Motor neuron (in vitro differentiated cells): ENCODE measurements around the gene NFKBIB. TPM values are rescaled to one million over a fixed set of nuclear protein-coding genes. Genes with fewer than 3 reads are reported as not detected.

Experiments
- ATAC-seq, 8 experiments: fragments of 200-7000 bp; cut with Tn5 transposase; replicated peaks in 6 of 8; 2 replicates each; pipeline ENCODE4 v1.8.0; 2021; ENCODE audit warnings: mild to moderate bottlenecking in 8 of 8, moderate library complexity in 8 of 8
- H3K27ac ChIP-seq, 2 donors: fragments of 250-450 bp; sonication (Bioruptor Pico); 2 replicates each; pipeline ENCODE4 v1.9.0; 2021; ENCODE audit warnings: antibody characterized with exemption in 2 of 2, mild to moderate bottlenecking in 2 of 2, moderate library complexity in 1 of 2
- H3K4me1 ChIP-seq, 2 donors: fragments of 250-450 bp; sonication (Bioruptor Pico); replicated peaks in 1 of 2; 2 replicates each; pipeline ENCODE4 v1.6.1; 2021; ENCODE audit warnings: antibody characterized with exemption in 2 of 2, mild to moderate bottlenecking in 2 of 2, moderate library complexity in 1 of 2
- H3K4me3 ChIP-seq, 5 donors: fragments of 250-450 bp; sonication (Bioruptor Pico); 2 replicates each; pipeline ENCODE4 v1.9.0; 2021; ENCODE audit warnings: antibody characterized with exemption in 5 of 5, mild to moderate bottlenecking in 5 of 5, moderate library complexity in 4 of 5
- WGBS, 10 experiments: fragments of 450-650 bp; shearing (Covaris generic); methylation state at CpG; one replicate each; pipeline ENCODE4 v1.0.0; 2022; 5-methylcytosine and 5-hydroxymethylcytosine counted together
- in situ Hi-C, 9 experiments: fragments of 400-800 bp; cut with MboI; loops; one replicate each; pipeline ENCODE4 v1.15.0; 2021; ENCODE audit warnings: low sequenced_read_pairs in 9 of 9, low pct_unique_long_range_greater_than_20kb in 2 of 9; ENCODE audit not compliant: unreplicated experiment in 9 of 9
- total RNA-seq, 8 experiments: library from RNA; unstranded; fragments of 300-600 nt; gene quantifications; 2 replicates each; pipeline versions ENCODE4 v1.2.3 to v1.2.4, GENCODE V29; 2022

NFKBIB gene
- total RNA-seq, 8 experiments from 2014 or later: 7.1 to 26.0 (median 11.7) TPM

- no peak for ATAC-seq
- peak overlapping the region in 3 of 5 donors; percentile 92 to 98 (median 96) for H3K4me3 ChIP-seq
- H3K4me1 ChIP-seq: peaks cover 6 to 8% of the 10 kb centered on the region in 2 donors
- in situ Hi-C loops: loop anchor here in 3 of 9 experiments (25.0 kb wide), 1 partner anchor 488 kb away; the partner anchor contains the start of gene FAM98C (in 3 of the 3)
- H3K27ac ChIP-seq: no peak overlapping the region
- 24 to 89% (median 52%) methylated on average over 1 to 3 of the region's 3 CpGs for WGBS, 10 experiments
Observed at GRCh38 chr19:38900743-38901190, 998 bp downstream of the NFKBIB start.

GRCh38 chr19:38901683-38902082 is 1.9 kb downstream of the NFKBIB start:
- in situ Hi-C loops: loop anchor here in 3 of 9 experiments (25.0 kb wide), 1 partner anchor 489 kb away; the partner anchor contains the start of gene FAM98C (in 3 of the 3)
- Histone ChIP-seq H3K4me3 (no peak overlapping the region), H3K27ac (no peak overlapping the region), H3K4me1 (peaks cover 6 to 8% of the 10 kb centered on the region in 2 donors)
- ATAC-seq: no peak
- 83 to 100% (median 100%) methylated on average over 1 of the region's 1 CpG; no CpG with 5 or more reads in 6 of the 10 experiments for WGBS, 10 experiments

GRCh38 chr19:38904581-38905539 is 5.1 kb downstream of the NFKBIB start:
- ATAC-seq: peak in 2 of 8 experiments; percentile 14 to 25
- in situ Hi-C loops: loop anchor here in 3 of 9 experiments (25.0 kb wide), 1 partner anchor 493 kb away; the partner anchor contains the start of gene FAM98C (in 3 of the 3)

DNA sequence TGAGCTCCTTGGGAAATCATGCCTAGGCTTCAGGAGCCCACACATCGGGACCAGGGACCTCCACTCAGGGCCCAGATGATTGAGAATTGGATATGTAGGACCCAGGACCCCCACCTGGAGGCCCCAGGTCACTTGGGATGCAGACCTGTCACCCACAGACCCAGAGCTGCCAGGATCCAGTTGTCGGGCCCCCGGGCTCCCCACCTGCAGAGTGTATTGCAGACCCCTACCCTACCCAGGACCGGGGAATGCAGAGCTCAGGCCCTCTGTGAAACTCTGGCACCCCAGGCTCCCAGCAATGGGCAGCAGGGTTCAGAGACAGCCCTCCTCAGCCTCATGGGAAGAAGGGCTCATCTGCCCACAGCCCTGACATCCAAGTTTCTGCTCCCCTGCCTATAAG is 5.9 kb downstream of the NFKBIB start:
- Histone ChIP-seq H3K4me1 (peaks cover 0 to under 1% of the 10 kb centered on the region in 2 donors), H3K4me3 (no peak overlapping the region), H3K27ac (no peak overlapping the region)
- ATAC-seq: no peak
- no CpG with 5 or more reads among the region's 4 CpGs for WGBS, 10 experiments
- in situ Hi-C loops: loop anchor here in 3 of 9 experiments (25.0 kb wide), 1 partner anchor 493 kb away; the partner anchor contains the start of gene FAM98C (in 3 of the 3)

More at GRCh38 chr19:38904581-38905539, 5.1 kb downstream of the NFKBIB start:
- WGBS, 10 experiments: 25 to 100% (median 87%) methylated on average over 1 to 10 of the region's 35 CpGs
- Histone ChIP-seq H3K4me3 (no peak overlapping the region), H3K4me1 (peaks cover 0 to 4% of the 10 kb centered on the region in 2 donors), H3K27ac (no peak overlapping the region)

DNA sequence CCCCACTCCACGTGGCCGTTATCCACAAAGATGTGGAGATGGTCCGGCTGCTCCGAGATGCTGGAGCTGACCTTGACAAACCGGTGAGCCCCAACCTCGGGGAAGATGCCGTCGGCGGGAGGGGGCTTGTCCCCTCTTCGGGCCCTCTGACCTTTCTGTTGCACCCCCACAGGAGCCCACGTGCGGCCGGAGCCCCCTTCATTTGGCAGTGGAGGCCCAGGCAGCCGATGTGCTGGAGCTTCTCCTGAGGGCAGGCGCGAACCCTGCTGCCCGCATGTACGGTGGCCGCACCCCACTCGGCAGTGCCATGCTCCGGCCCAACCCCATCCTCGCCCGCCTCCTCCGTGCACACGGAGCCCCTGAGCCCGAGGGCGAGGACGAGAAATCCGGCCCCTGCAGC is 7.5 kb downstream of the NFKBIB start:
- WGBS, 10 experiments: 80 to 100% (median 90%) methylated on average over 1 to 7 of the region's 29 CpGs; no CpG with 5 or more reads in 5 of the 10 experiments
- in situ Hi-C loops: loop anchor here in 3 of 9 experiments (25.0 kb wide), 1 partner anchor 495 kb away; the partner anchor contains the start of gene FAM98C (in 3 of the 3)
- ATAC-seq: no peak

DNA sequence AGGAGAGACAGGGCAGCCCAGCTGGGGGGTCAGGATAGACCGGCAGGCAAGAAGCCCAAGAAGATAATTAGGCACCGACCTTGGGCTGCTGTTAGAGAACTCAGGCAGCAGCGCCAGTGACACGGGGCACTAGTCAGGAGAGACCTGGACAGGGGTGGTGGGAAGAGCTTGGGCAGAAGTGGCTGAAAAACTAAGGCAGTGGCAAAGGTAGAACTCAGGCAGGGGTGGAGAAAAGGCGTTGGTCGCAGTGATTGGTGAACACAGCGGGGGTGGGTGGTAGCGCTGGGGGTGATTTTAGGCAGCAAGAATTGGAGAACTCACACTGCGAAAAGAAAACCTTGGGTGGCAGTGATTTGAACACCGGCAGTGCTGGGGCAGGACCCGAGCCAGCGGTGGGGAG is 7.9 kb downstream of the NFKBIB start:
- ATAC-seq: no peak
- Histone ChIP-seq H3K4me1 (no peaks in the 10 kb centered on the region), H3K4me3 (no peak overlapping the region), H3K27ac (no peak overlapping the region)
- in situ Hi-C loops: loop anchor here in 3 of 9 experiments (25.0 kb wide), 1 partner anchor 495 kb away; the partner anchor contains the start of gene FAM98C (in 3 of the 3)
- 82 to 96% methylated on average over 3 to 5 of the region's 12 CpGs; no CpG with 5 or more reads in 8 of the 10 experiments for WGBS, 10 experiments

More for the DNA sequence above, 7.5 kb downstream of the NFKBIB start:
- Histone ChIP-seq H3K27ac (no peak overlapping the region), H3K4me1 (no peaks in the 10 kb centered on the region), H3K4me3 (no peak overlapping the region)

- H3K4me3 ChIP-seq: no peak overlapping the region
- no peak for ATAC-seq
- 60% methylated on average over 1 of the region's 10 CpGs; no CpG with 5 or more reads in 8 of the 10 experiments for WGBS, 10 experiments
- no peaks in the 10 kb centered on the region for H3K4me1 ChIP-seq
- H3K27ac ChIP-seq: no peak overlapping the region
- in situ Hi-C loops: loop anchor here in 3 of 9 experiments (25.0 kb wide), 1 partner anchor 497 kb away; the partner anchor contains the start of gene FAM98C (in 3 of the 3)
Observed at GRCh38 chr19:38908911-38909310, 9.1 kb downstream of the NFKBIB start.

- Histone ChIP-seq H3K27ac (no peak overlapping the region), H3K4me1 (no peaks in the 10 kb centered on the region), H3K4me3 (no peak overlapping the region)
- no peak for ATAC-seq
- WGBS, 10 experiments: 100% methylated on average over 1 of the region's 12 CpGs; no CpG with 5 or more reads in 9 of the 10 experiments
- in situ Hi-C loops: loop anchor here in 3 of 9 experiments (25.0 kb wide), 1 partner anchor 498 kb away; the partner anchor contains the start of gene FAM98C (in 3 of the 3)
Observed at GRCh38 chr19:38910488-38910887, 10.7 kb downstream of the NFKBIB start.

- H3K27ac ChIP-seq: no peak overlapping the region
- H3K4me3 ChIP-seq: no peak overlapping the region
- ATAC-seq: peak in 5 of 8 experiments; percentile 3 to 20 (median 11)
- WGBS, 10 experiments: no CpG with 5 or more reads among the region's 16 CpGs
- in situ Hi-C loops: loop anchor here in 3 of 9 experiments (25.0 kb wide), 1 partner anchor 499 kb away; the partner anchor contains the start of gene FAM98C (in 3 of the 3)
- H3K4me1 ChIP-seq: no peaks in the 10 kb centered on the region
Observed at GRCh38 chr19:38911388-38912001, 11.7 kb downstream of the NFKBIB start.

GRCh38 chr19:38912600-38913514 is 13.1 kb downstream of the NFKBIB start:
- ATAC-seq: no peak
- Histone ChIP-seq H3K4me1 (no peaks in the 10 kb centered on the region), H3K4me3 (no peak overlapping the region), H3K27ac (no peak overlapping the region)
- in situ Hi-C loops: loop anchor here in 3 of 9 experiments (25.0 kb wide), 1 partner anchor 501 kb away; the partner anchor contains the start of gene FAM98C (in 3 of the 3)
- 77 to 100% (median 88%) methylated on average over 1 to 6 of the region's 12 CpGs; no CpG with 5 or more reads in 5 of the 10 experiments for WGBS, 10 experiments

GRCh38 chr19:38913958-38914357 is 14.2 kb downstream of the NFKBIB start:
- in situ Hi-C loops: loop anchor here in 3 of 9 experiments (25.0 kb wide), 1 partner anchor 502 kb away; the partner anchor contains the start of gene FAM98C (in 3 of the 3)

More at GRCh38 chr19:38913958-38914357, 14.2 kb downstream of the NFKBIB start:
- Histone ChIP-seq H3K4me3 (no peak overlapping the region), H3K4me1 (no peaks in the 10 kb centered on the region), H3K27ac (no peak overlapping the region)
- WGBS, 10 experiments: 70 to 100% (median 86%) methylated on average over 1 to 5 of the region's 8 CpGs; no CpG with 5 or more reads in 1 of the 10 experiments
- no peak for ATAC-seq
